GM19397 (cell line): ENCODE data around the gene COPS9.

Experiments used
- ATAC-seq: cut with Tn5 transposase; IDR thresholded peaks from one replicate; pipeline ENCODE4 v1.9.1; 2021; ENCODE audit warnings: mild to moderate bottlenecking, moderate library complexity; ENCODE audit not compliant: unreplicated experiment

Gene COPS9

DNA sequence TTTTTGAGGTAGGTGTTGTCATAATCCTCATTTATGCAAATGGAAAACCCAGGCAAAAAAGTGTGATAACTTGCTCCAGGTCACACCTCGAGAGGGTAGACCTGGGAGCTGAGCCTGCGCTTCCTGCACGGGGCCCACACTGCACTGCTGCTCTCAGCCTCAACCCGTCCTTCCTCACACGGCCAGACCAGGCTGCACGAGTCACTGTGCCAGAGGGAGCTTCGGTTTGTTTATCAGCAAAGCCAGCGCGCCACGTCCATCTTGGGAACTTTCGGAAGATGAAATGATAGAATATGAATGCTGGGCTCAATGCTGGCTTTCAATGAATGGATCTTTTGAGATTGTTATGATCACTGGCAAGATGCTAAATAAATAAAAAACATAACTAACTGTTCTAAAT, 14.4 kb downstream of the COPS9 start:
- no peak for ATAC-seq

DNA sequence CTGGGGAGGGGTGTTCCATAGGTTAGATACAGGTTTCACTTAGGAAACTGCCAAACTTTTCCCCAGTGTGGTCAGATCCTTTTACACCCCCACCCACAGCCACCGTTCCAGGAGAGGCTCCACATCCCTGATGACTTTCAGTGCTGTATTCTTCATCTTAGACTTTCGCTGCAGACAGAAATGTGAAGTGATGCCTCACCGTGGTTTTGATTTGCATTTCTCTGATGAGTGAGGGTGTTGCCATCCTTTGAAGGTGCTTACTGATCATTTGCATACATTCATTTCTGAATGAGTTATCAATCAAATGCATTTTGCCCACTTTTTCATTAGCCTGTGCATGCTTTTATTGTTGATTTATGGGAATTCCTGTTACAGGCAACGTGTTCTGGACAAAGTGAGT, 14.9 kb downstream of the COPS9 start:
- peak; percentile 48 for ATAC-seq

DNA sequence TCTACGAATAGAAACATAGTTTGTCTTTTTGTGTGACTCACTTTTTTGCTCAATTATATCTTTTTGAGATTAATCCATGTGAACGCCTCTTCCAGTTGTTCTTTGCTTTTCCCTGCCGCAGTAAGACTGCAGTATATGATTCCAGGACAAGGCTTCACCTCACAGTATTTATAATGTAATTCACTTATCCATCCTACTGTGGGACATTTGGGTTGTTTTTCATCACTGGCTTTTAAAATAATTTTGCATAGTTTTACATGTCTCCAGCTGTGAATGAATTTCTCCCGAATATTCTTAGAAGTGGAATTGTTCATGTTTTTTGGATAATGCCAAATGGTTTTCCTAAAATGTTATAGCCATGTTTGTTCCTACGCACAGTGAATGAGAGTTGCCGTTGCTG, 21.9 kb downstream of the COPS9 start:
- ATAC-seq = no peak

DNA sequence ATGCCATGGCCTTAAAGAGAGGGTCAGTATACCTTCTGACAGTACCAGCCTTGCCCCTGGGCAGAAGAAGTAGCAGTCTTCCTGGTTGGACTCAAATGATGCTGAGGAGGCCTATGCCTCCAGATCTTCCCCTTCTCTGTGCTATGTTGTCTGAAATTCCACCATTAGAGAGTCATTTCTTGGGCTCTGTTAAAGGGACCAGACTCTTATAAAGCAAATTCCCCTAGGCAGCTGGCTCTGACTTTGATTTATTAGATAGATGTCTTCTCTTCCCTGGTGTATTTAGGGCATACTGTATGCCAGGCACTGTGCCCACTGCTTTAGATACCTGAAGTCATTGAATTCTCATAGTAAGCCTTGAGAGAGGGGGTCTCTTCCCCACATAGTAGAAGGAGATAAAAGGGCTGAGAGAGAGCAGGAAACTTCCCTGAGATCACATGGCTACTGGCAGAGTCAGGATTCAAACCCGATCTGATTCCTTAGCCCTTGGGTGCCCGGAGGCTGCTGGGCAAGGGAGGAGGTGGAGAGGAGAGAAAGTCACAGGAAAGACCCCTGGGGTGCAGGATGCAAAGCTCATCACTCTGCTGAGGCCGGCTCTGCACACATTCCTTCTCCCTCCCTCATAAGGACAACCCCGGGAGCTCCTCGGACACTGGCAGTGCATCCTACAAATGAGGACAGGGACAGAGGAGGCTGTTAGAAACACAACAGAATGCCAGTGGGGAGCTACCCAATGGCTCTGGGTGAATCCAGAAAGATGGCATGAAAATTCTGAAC, 23.0 kb downstream of the COPS9 start:
- ATAC-seq = no peak

DNA sequence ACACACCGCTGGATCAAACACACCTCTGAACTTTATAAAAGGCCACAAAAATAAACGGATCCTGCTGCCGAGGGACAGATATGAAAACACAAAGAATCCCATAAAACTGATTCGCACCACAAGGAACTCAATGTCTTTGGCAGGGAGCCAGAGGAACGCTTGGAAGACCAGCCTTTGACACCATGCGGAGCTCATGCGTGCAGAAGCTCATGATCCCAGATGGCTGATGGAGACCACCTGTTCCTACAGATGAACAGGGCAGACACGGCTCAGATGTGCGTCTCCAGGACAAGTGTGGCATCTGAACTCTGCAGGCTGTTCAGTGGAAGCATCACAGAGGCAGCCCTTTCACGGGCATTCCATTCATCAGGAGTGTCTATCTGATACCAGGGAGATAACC, 24.9 kb downstream of the COPS9 start:
- ATAC-seq = no peak

DNA sequence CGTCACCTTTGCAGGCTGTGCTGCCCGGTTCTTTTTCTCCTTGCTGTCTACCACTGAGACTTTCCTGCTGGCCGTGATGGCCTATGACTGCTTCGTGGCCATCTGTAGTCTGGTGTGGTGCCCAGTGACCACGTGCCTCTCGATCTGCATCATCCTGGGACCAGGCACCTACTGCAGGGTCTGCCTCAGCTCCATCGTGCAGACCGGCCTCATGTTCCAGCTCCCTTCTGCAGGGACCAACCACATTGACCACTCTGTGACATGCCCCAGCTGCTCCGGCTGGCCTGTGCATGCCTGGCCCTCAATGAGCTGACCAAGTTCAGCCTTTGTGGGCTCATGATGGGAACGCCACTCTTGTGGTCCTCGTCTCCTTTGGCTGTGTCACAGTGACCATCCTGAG, 26.7 kb downstream of the COPS9 start:
- ATAC-seq = no peak

DNA sequence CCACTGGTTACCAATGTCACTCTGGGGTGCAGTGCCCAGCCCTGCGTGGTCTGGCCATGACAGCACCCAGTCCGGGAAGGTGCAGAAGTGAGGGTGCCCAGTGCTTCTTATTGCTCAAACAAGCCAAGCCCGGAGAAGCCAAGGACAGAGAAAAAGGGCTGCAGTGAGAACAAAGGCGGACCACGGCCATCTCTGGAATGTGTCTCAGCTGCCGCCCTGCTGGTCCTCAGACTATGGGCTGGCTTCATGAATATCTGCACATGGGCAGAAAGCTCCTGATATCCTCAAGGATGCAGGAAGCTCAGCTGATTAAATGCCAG, 28.7 kb downstream of the COPS9 start:
- no peak for ATAC-seq

DNA sequence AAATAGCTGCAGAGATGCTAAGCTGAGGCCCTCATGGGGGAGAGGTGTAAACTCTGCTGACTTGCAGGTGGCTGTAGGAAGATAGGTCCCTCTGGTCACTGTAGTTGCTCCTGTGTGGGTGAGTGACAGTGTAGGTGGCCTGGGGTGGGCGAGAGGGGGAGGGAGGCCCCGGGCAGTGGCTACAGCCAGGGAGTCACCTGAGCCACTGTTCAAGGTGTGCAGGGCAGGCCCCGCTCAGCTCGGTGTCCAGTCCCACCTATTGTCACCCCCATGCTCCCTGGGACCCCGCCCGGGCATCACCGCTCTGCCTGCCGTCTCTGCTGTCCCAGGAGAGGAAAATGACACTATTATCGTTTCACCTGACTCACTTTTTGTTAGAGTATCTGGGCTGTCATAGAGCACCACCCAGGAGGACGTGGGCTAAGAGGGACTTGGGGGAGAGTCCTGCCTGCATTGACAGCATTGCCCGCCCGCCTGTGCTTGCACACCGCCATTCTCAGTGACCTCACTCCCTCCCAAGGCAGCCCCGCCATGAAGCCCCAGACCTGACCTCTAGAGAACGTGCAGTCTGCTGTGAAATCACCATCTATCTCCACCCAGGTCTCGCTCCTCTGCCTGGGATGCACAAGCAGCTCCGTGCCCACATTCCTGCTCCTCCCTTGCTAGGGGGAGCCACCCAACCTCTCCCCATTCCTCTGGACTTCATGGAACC, 29.2 kb downstream of the COPS9 start:
- no peak for ATAC-seq

DNA sequence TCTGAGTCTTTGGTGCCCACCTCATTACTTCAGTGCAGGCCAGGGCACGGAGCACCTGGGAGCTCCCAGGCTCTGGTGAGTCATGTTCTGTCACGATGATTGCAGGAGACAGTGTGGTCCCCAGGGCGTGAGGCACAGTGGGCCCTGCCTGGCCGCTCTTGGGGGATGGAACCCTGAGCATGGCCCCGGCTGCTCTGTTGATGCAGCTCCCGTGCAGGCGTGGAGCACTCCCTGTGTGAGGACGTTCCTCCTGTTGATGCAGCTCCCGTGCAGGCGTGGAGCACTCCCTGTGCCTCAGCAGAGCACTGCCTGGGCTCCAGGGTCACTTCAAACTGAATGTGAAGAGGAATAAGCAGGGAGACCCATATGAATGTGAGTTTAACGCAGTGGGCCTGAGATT, 30.1 kb downstream of the COPS9 start:
- no peak for ATAC-seq

DNA sequence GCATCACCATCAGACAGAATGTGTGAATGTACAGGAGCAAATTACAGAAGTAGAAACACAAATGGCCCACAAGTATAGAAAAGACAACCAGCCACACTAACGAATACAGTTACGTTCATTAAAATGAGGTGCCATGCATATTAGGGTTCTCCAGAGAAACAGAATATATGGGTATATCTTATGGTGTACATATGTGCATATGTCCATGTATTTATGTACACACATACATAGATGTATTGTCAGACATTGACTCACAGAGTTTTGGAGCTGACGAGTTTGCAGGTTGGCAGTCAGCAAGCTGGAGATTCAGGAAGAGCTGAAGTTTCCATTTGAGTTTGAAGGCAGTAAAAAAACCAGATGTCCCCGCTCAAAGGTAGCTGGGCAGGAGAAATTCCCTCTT, 33.0 kb downstream of the COPS9 start:
- ATAC-seq = no peak

DNA sequence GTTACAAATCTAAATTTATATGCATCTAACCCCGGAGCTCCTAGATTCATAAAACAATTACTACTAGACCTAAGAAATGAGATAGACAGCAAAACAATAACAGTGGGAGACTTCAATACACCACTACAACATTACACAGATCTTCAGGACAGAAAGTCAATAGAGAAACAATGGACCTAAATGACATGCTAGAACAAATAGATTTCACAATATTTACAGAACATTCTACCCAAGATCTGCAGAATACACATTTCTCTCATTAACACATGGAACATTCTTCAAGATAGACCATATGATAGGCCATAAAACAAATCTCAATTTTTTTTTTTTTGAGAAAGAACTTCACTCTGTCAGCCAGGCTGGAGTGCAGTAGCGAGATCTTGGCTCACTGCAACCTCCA, 37.8 kb downstream of the COPS9 start:
- no peak for ATAC-seq

DNA sequence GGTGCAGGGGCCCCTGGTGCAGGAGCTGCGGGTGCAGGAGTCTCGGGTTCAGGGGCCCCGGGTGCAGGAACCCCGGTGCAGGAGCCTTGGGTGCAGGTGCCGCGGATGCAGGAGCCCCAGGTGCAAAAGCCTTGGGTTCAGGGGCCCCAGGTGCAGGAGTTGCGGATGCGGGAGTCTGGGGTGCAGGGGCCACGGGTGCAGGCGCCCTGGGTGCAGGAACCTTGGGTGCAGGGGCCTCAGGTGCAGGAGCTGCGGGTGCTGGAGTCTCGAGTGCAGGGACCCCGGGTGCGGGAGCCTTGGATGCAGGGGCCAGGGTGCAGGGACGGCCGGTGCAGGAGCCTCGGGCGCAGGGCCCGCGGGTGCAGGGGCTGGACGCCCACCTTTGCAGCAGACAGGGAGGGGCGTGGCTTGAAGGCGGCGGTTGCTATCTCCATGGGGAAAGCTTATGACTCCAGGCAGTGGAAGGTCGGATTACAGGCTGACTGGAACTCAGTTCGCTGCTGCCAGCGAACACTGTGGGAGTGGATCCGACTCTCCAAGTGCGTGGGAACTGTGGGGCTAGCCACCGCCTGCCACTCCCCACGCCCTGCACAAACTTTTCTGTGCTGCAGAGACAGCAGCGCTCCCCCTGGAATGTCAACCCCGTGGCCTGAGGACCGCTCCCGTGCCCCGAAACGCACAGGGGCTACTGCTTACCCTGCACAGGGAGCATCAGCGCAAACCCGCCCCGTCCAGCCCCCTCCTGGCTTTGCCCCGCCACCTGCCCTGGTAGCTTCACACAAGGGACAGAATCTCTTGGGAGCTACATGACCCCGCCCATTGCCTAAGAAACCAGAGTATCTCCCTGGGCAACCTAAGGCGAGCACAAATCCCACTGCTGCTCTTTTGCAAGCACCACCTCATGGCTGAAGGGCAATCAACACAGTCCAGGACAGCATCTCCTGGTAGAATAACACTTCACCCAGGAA, 40.3 kb downstream of the COPS9 start:
- ATAC-seq = no peak

DNA sequence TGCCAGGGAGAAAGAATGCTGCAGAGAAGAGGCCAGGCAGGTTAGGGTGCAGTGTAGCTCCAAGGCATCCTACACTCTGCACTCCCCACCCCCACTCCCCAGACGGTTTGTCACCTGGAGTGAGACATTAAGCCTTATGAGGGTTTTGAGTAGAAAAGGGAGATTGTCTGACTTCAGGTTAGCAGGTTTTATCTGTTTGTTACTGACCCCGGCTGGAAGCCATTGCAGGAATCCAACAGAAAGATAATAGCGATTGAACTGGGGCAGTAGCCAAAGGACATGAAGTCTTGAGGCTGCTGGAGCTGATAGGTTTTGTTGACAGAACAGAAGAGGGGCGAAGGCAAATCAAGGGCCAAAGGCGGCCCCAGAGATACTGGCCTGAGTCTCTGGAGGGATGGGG, 46.8 kb downstream of the COPS9 start:
- no peak for ATAC-seq

DNA sequence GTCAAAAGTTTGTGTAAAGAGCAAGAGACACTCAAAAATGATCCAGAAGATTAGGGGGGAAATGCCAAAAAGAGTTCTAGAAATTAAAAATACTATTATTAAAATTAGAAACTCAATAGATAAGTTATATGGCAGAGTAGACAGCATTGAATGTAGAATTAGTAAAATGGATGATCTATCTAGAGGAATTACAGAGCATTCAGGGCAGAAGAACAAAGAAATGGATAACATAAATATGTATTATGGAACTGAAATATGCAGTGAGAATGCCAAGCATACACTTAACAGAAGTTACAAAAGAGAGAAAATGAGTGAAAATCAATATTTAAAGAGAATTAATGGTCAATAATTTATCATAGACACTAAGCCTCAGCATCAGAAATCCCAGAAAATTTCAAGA, 49.5 kb downstream of the COPS9 start:
- ATAC-seq = no peak
